H9 (cell line): Measurements from ENCODE around the gene LGSN. TPM values are rescaled to one million over a fixed set of nuclear protein-coding genes. Genes with fewer than 3 reads are reported as not detected.
A peak's percentile ranks its signal among the peaks of the same experiment; 100 is the strongest.

Experiments
- DNase-seq: peaks from one replicate; pipeline ENCODE4 v3.0.0-alpha.2; 2017
- H2AFZ ChIP-seq: one replicate; pipeline ENCODE4 v1.6.1; 2013; ENCODE audit warnings: mild to moderate bottlenecking, low read length, control low read depth, moderate library complexity
- H2AK5ac ChIP-seq: 2 replicates; pipeline ENCODE4 v1.6.1; 2013; ENCODE audit warnings: low read length, control low read depth, mixed read lengths; ENCODE audit not compliant: insufficient read length
- H2BK120ac ChIP-seq: one replicate; pipeline ENCODE4 v1.6.1; 2013; ENCODE audit warnings: low read depth, mild to moderate bottlenecking, low read length, control low read depth, inconsistent platforms; ENCODE audit not compliant: poor library complexity, severe bottlenecking
- H2BK12ac ChIP-seq: 2 replicates; pipeline ENCODE4 v1.6.1; 2013; ENCODE audit warnings: low read length, control low read depth, mixed read lengths, low read depth; ENCODE audit not compliant: insufficient read length
- H2BK15ac ChIP-seq: 2 replicates; pipeline ENCODE4 v1.6.1; 2013; ENCODE audit warnings: low read depth, low read length, control low read depth
- H2BK20ac ChIP-seq: one replicate; pipeline ENCODE4 v1.6.1; 2013; ENCODE audit warnings: low read depth, mild to moderate bottlenecking, low read length, control low read depth, inconsistent platforms; ENCODE audit not compliant: poor library complexity, severe bottlenecking
- H2BK5ac ChIP-seq: 2 replicates; pipeline ENCODE4 v1.6.1; 2013; ENCODE audit warnings: low read length, control low read depth, mixed read lengths; ENCODE audit not compliant: insufficient read length
- H3K14ac ChIP-seq: 2 replicates; pipeline ENCODE4 v1.6.1; 2013; ENCODE audit warnings: low read length, control low read depth; ENCODE audit not compliant: insufficient read depth
- H3K18ac ChIP-seq: 2 replicates; pipeline ENCODE4 v1.6.1; 2013; ENCODE audit warnings: low read depth, mild to moderate bottlenecking, mixed read lengths, low read length, control low read depth; ENCODE audit not compliant: insufficient read length
- H3K23ac ChIP-seq: 2 replicates; pipeline ENCODE4 v1.6.1; 2013; ENCODE audit warnings: low read length, control low read depth, mixed read lengths, low read depth; ENCODE audit not compliant: insufficient read length
- H3K23me2 ChIP-seq: 2 replicates; pipeline ENCODE4 v1.6.1; 2013; ENCODE audit warnings: low read depth, mild to moderate bottlenecking, mixed read lengths, low read length, control low read depth; ENCODE audit not compliant: insufficient read length, poor library complexity, severe bottlenecking
- H3K27ac ChIP-seq: 2 replicates; pipeline ENCODE4 v1.5.1; 2013; ENCODE audit warnings: low read length, control low read depth, mixed read lengths, low read depth; ENCODE audit not compliant: insufficient read length
- H3K27me3 ChIP-seq: 2 replicates; pipeline ENCODE4 v1.6.1; 2013; ENCODE audit warnings: low read length, control low read depth, inconsistent platforms; ENCODE audit not compliant: insufficient read depth
- H3K4ac ChIP-seq: 2 replicates; pipeline ENCODE4 v1.6.1; 2013; ENCODE audit warnings: low read depth, mild to moderate bottlenecking, control low read depth, inconsistent platforms, low read length, moderate library complexity
- H3K4me1 ChIP-seq: 2 replicates; pipeline ENCODE4 v1.6.1; 2013; ENCODE audit warnings: low read length, control low read depth, inconsistent platforms; ENCODE audit not compliant: insufficient read depth
- H3K4me2 ChIP-seq: 2 replicates; pipeline ENCODE4 v1.6.1; 2013; ENCODE audit warnings: low read length, control low read depth, mixed read lengths; ENCODE audit not compliant: insufficient read length, insufficient read depth
- H3K56ac ChIP-seq: 2 replicates; pipeline ENCODE4 v1.6.1; 2013; ENCODE audit warnings: low read depth, mild to moderate bottlenecking, mixed read lengths, low read length, control low read depth; ENCODE audit not compliant: insufficient read length
- H3K79me1 ChIP-seq: 2 replicates; pipeline ENCODE4 v1.6.1; 2013; ENCODE audit warnings: low read depth, mild to moderate bottlenecking, moderate library complexity, low read length, control low read depth, inconsistent platforms; ENCODE audit not compliant: insufficient read depth, poor library complexity, severe bottlenecking
- H3K79me2 ChIP-seq: 2 replicates; pipeline ENCODE4 v1.6.1; 2013; ENCODE audit warnings: low read length, control low read depth, inconsistent platforms; ENCODE audit not compliant: insufficient read depth
- H3K9ac ChIP-seq: 2 replicates; pipeline ENCODE4 v1.6.1; 2013; ENCODE audit warnings: low read length, control low read depth, mixed read lengths; ENCODE audit not compliant: insufficient read length; ENCODE audit errors: extremely low read depth
- H3K9me3 ChIP-seq: one replicate; pipeline ENCODE4 v1.6.1; 2013; ENCODE audit warnings: low read depth, low read length, inconsistent platforms; ENCODE audit not compliant: control insufficient read depth
- H3T11ph ChIP-seq: one replicate; pipeline ENCODE4 v1.6.1; 2013; ENCODE audit warnings: mild to moderate bottlenecking, low read length, control low read depth, inconsistent platforms
- H4K20me1 ChIP-seq: one replicate; pipeline ENCODE4 v1.6.1; 2013; ENCODE audit not compliant: control insufficient read depth, insufficient read length, insufficient read depth
- H4K5ac ChIP-seq: 2 replicates; pipeline ENCODE4 v1.6.1; 2013; ENCODE audit warnings: low read depth, mild to moderate bottlenecking, mixed read lengths, low read length, control low read depth; ENCODE audit not compliant: insufficient read length
- H4K8ac ChIP-seq: replicated peaks from 2 replicates; pipeline ENCODE4 v1.6.1; 2013; ENCODE audit warnings: low read length, control low read depth, mixed read lengths, low read depth; ENCODE audit not compliant: insufficient read length
- H4K91ac ChIP-seq: 2 replicates; pipeline ENCODE4 v1.6.1; 2013; ENCODE audit warnings: low read depth, mild to moderate bottlenecking, moderate library complexity, mixed read lengths, low read length, control low read depth; ENCODE audit not compliant: insufficient read length
- H3K27ac Mint-ChIP-seq, 3 experiments: 2 replicates in 2 of 3; 3 replicates in 1 of 3; pipeline ENCODE4 v1.8.0; 2020 to 2021; ENCODE audit warnings: mixed read lengths in 3 of 3, mild to moderate bottlenecking in 1 of 3, moderate library complexity in 1 of 3
- H3K27me3 Mint-ChIP-seq: 2 replicates; pipeline ENCODE4 v1.8.0; 2021; ENCODE audit warnings: low read depth, mild to moderate bottlenecking, moderate library complexity, mixed read lengths
- H3K36me3 Mint-ChIP-seq, 3 experiments: 2 replicates in 2 of 3; 3 replicates in 1 of 3; pipeline ENCODE4 v1.8.0; 2020 to 2021; ENCODE audit warnings: low read depth in 3 of 3, mixed read lengths in 3 of 3; ENCODE audit not compliant: insufficient read depth in 1 of 3
- H3K4me1 Mint-ChIP-seq, 2 experiments: 2 replicates each; pipeline ENCODE4 v1.8.0; 2020; ENCODE audit warnings: mixed read lengths in 2 of 2
- H3K4me3 Mint-ChIP-seq, 2 experiments: 2 replicates in 1 of 2; 3 replicates in 1 of 2; pipeline ENCODE4 v1.8.0; 2020 to 2021; ENCODE audit warnings: mild to moderate bottlenecking in 2 of 2, mixed read lengths in 2 of 2, moderate library complexity in 1 of 2
- H3K9me3 Mint-ChIP-seq, 2 experiments: 2 replicates in 1 of 2; 3 replicates in 1 of 2; pipeline ENCODE4 v1.8.0; 2020; ENCODE audit warnings: mild to moderate bottlenecking in 2 of 2, mixed read lengths in 2 of 2, moderate library complexity in 1 of 2
- CTCF ChIP-seq: fragments of 200-600 bp; sonication (generic); conservative IDR thresholded peaks from 3 replicates; pipeline ENCODE4 v1.8.0; 2021; ENCODE audit warnings: antibody characterized with exemption, mild to moderate bottlenecking
- WGBS: extraction: QIAGEN DNeasy Blood & Tissue Kit; methylation state at CpG from one replicate; pipeline ENCODE4 v1.1.7; 2013; ENCODE audit warnings: missing lambda C conversion rate, low lambda C conversion rate, mixed read lengths; ENCODE audit not compliant: insufficient read length; ENCODE audit errors: extremely low coverage; 5-methylcytosine and 5-hydroxymethylcytosine counted together
- total RNA-seq: library from RNA; stranded (reverse); gene quantifications from 2 replicates; pipeline ENCODE4 v1.2.1, GENCODE V29; 2021

Gene LGSN
- total RNA-seq, 1 experiment from 2014 or later = 0.13 TPM

- peak; percentile 40 for DNase-seq
- H4K20me1 ChIP-seq = no peaks in the 10 kb centered on the region
- TF ChIP-seq CTCF = peak; percentile 73
Measured at GRCh38 chr6:63352544-63353285, 32.9 kb upstream of the LGSN start.

More at GRCh38 chr6:63352544-63353285, 32.9 kb upstream of the LGSN start:
- H2BK15ac ChIP-seq = no peak overlapping the region
- no peaks in the 10 kb centered on the region for H3K79me2 ChIP-seq
- no peak overlapping the region for H3K14ac ChIP-seq
- Mint-ChIP-seq H3K36me3 (no peaks in the 10 kb centered on the region), H3K9me3 (peaks cover 0 to 2% of the 10 kb centered on the region in 2 experiments; a peak in 1 of 5 replicates), H3K4me3 (no peak overlapping the region), H3K4me1 (peaks cover 0 to 2% of the 10 kb centered on the region in 2 experiments; a peak in 2 of 4 replicates), H3K27me3 (no peaks in the 10 kb centered on the region), H3K27ac (no peak overlapping the region)
- no peak overlapping the region for H3K23ac ChIP-seq
- H2BK120ac ChIP-seq = no peak overlapping the region
- H4K8ac ChIP-seq = no peak overlapping the region
- H3K4me1 ChIP-seq = no peaks in the 10 kb centered on the region
- no peak overlapping the region for H4K5ac ChIP-seq
- no peaks in the 10 kb centered on the region for H3K23me2 ChIP-seq
- no peak overlapping the region for H2BK12ac ChIP-seq
- no peak overlapping the region for H2BK5ac ChIP-seq
- H3K79me1 ChIP-seq = no peaks in the 10 kb centered on the region
- no peak overlapping the region for H3T11ph ChIP-seq
- no peak overlapping the region for H4K91ac ChIP-seq
- H3K4me2 ChIP-seq = no peak overlapping the region
- H3K4ac ChIP-seq = no peak overlapping the region
- no peak overlapping the region for H3K27ac ChIP-seq
- no CpG with 5 or more reads among the region's 7 CpGs for WGBS
- no peak overlapping the region for H3K56ac ChIP-seq
- no peak overlapping the region for H2BK20ac ChIP-seq
- H2AK5ac ChIP-seq = no peak overlapping the region
- H3K9ac ChIP-seq = no peak overlapping the region
- H3K18ac ChIP-seq = no peak overlapping the region
- no peaks in the 10 kb centered on the region for H3K27me3 ChIP-seq
- H2AFZ ChIP-seq = no peak overlapping the region
- no peaks in the 10 kb centered on the region for H3K9me3 ChIP-seq
